DMS53 treated with DMSO at 0.1 percent for 48 hours (cell line): ENCODE data around the gene SARS1.
A peak's percentile ranks its signal among the peaks of the same experiment; 100 is the strongest.
"Not testable (repeated sequence)": the region's sequence is repeated elsewhere in the genome, so short reads cannot be mapped to it uniquely, and the experiment has no call there.

Experiments used
- DNase-seq: peaks from one replicate; lab custom pipeline; 2025; ENCODE audit not compliant: unreplicated experiment; lab: John Stamatoyannopoulos, UW

Gene SARS1, protein sequence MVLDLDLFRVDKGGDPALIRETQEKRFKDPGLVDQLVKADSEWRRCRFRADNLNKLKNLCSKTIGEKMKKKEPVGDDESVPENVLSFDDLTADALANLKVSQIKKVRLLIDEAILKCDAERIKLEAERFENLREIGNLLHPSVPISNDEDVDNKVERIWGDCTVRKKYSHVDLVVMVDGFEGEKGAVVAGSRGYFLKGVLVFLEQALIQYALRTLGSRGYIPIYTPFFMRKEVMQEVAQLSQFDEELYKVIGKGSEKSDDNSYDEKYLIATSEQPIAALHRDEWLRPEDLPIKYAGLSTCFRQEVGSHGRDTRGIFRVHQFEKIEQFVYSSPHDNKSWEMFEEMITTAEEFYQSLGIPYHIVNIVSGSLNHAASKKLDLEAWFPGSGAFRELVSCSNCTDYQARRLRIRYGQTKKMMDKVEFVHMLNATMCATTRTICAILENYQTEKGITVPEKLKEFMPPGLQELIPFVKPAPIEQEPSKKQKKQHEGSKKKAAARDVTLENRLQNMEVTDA

DNA sequence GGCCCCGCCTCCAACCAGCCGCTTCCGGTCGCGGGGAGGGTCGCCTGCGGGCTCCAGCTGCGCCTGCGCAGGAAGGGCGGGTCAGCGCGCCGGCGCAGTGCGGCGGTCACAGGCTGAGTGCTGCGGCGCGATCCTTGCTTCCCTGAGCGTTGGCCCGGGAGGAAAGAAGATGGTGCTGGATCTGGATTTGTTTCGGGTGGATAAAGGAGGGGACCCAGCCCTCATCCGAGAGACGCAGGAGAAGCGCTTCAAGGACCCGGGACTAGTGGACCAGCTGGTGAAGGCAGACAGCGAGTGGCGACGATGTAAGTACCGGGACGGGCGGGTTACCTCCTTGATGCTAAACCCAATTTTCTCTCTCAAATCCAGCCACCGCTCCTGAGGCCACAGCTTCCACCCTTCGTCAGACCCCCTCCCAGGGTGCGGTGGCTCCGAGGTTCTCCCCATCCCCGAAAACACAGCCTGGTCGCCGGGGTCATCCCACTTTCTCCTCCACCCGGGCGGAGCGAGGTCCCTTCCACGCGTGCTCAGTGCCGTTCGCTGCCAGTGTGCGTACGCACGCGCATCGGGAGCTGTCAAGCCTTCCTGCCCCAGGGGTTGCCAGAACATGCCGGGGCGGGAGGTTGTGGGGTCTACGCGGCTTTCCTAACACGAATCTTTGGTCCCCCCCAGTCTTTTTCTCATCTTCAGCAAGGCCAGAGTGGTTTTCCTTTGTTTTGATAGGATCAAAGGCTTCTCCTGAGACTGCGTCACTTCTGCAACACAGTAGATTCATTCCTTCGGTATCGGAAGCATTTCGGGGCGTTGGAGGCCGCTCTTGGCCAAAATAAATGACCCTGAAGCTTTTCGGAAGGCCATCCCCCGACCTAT, at the start of gene SARS1:
Gene SARS1, plus strand, starts transcription at position 95 of the 870 bp plus-strand sequence. Its CDS starts 75 bp downstream, at position 170.
- peak; percentile 77 for DNase-seq

DNA sequence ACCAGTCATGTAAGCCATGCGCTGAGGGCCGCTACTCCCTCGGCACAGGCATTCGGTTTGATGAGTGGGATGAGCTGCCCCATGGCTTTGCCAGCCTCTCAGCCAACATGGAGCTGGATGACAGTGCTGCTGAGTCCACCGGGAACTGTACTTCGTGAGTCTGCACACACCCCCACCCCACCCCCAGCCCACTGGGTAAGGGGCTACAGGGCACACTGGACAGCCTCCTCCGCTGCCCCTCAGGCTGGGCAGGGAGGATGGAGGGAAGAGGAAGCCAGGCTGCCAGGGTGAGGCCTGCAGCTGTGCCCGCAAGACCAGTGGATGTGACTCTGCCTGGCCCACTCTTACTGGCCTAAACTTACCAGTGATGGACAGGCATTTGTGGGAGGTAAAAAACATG, 49.2 kb upstream of the SARS1 start:
- DNase-seq = no peak

DNA sequence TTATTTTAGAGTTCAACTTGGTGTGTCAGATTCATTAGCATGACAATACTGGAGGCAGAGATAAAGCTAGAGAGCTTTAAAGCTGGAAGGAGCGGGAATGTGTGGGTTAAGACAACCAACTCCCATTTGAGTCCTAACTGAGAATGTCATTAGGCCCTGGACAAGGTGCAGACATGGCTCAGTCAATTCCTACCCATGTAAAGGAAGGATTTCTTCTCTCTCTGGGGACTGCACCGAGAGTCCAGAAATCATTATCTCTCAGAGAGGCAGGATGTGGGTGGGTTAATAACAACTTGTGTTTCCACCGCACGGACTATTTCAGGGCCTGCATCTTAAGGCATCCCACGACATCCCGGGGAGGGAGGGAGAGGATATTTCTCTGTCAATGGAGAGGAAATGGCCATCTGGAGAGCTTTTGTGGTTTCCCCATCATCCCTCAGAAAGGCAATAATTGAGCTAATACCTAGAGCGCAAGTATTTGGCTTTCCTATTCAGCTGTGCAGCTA, 46.7 kb upstream of the SARS1 start:
- DNase-seq = no peak

DNA sequence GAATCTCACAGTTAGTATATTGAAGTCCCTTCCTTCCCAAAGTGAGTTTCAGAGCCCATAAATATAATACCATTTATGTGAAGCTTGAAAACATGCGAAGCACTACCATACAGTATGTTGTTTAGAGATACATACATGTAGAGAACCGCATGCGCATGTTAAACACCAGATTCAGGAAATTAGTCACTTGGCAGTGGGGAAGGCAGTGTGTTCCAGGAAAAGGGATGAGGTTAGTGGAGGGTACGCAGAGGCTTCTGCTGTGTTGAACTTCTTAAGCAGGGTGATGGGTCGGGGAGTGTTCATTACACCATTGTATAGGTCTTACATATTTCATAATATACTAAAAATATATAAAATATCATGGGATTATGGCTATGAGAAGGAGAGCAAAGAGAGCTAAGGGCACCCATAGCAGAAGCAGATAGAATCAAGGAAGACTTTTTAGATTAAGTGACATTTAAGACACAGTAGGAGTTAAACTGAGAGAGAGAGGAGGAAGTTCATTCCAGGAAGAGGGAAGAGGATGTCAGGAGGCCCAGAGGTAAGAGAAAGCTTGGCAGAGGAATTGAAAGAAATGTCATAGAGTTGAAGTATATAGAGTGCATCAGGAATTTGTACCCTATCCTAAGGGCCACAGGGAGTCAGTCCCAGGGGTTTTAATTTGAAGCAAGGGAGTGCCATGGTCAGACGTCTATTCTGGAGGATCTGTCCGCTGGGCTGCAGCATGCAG, 43.5 kb upstream of the SARS1 start:
- no peak for DNase-seq

DNA sequence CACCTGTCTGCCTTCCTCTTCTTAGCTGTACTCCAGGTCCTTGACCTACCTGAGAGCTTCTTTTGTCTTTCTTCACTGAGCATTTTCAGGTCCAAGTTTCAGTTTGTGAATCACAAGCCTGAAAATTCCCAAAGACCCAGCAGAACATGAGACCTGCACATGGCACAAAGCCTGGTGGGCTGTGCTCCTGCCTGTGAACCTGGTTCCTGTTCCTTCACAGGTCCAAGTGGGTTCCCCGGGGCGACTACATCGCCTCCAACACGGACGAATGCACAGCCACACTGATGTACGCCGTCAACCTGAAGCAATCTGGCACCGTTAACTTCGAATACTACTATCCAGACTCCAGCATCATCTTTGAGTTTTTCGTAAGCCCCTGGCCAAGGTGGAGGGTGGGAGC, 42.1 kb upstream of the SARS1 start:
- DNase-seq = no peak

DNA sequence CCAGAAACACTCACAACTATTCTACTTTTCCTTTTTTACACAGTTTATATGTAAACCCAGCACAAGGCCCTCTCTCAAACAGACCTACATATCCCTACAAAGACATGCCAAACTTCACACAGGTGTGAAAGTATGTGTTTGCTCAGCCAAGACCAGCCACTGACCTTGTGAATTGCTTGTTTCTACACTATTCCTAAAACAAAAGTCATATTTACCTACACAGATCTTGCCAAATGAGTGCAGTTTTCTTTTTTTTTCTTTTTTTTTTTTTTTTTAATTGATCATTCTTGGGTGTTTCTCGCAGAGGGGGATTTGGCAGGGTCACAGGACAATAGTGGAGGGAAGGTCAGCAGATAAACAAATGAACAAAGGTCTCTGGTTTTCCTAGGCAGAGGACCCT, 37.4 kb upstream of the SARS1 start:
- not testable (repeated sequence) for DNase-seq

DNA sequence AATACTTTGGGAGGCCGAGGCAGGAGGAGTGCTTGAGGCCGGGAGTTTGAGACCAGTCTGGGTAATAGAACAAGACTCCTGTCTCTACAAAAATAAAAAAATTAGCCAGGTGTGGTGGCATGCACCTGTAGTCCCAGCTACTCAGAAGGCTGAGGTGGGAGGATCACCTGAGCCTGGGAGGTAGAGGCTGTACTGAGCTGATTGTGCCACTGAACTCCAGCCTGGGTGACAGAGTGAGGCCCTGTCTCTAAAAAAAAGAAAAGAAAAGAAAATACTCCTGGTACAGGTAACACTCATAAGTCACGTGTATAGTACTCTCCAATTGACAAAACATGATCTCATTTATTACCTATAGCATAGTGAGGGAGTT, 33.0 kb upstream of the SARS1 start:
- not testable (repeated sequence) for DNase-seq

DNA sequence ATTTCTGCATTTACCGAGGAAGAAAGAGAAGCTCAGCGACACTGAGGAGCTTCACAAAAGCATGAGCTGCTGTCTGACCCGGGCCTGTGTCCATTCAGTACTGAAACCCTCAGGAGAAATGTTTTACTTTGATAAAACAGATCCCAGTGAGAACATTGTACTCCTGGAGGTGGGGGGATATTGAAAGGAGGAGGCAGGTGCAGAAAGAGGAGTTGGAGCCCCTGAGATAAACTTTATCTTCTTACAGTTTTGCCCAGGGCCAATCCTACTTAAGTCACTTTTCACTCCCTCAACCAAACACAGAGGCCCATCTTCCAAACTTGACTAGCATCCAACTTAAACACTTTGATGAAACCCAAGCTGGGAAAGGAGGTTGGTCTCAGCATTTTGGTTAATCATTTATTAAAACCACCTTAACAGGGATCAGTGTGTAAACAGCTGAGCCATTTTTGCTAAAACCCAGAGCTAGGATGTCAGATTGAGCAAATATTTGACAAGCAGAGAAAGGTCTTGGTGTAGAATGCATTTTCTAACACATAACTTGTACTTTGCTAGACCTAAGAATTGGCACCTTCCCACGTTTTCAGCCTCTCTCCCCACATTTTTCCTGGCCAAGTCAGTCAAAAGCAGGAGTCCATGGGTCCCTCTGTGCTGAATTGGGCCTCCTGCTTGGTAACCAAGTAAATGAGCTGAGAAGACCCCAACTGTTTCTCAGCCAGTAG, 32.5 kb upstream of the SARS1 start:
- DNase-seq = peak; percentile 93

DNA sequence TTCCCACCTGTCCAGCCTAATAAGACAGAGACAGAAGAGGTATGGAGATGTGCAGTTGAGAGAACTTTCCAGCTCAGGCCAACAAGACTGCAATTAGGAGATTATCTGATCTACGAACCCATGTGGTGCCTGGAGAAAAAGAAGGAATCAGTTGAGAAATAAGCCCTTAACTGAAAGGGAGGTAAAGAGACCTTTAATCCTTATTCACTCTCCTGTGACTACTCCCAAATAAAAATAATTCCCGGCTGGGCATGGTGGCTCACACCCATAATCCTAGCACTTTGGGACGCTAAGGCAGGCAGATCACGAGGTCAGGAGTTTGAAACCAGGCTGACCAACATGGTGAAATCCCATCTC, 31.9 kb upstream of the SARS1 start:
- no peak for DNase-seq

DNA sequence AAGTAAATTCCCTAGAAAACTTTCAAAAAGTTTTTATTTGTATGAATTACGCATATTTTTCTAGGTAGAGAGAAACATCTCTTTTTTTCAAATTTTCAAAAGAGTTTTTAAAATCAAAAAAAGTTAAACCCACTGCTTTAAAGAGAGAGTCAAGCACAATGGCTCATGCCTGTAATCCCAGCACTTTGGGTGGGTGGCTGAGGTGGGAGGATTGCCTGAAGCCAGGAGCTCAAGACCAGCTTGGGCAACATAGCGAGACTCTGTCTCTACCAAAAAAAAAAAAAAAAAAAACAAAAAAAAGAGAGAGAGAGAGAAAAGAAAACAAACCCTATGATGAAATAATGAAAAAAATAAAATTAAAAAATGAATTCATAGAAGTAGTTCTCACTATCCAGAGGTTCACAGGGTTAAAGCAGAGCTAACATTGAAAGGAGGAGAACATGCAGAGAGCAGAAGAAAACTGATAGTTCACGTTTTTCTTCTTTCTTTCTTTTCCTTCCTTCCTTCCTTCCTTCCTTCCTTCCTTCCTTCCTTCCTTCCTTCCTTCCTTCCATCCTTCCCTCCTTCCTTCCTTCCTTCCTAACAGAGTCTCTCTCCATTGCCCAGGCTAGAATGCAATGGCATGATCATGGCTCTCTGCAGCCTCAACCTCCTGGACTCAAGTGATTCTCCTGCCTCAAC, 30.5 kb upstream of the SARS1 start:
- no peak for DNase-seq

DNA sequence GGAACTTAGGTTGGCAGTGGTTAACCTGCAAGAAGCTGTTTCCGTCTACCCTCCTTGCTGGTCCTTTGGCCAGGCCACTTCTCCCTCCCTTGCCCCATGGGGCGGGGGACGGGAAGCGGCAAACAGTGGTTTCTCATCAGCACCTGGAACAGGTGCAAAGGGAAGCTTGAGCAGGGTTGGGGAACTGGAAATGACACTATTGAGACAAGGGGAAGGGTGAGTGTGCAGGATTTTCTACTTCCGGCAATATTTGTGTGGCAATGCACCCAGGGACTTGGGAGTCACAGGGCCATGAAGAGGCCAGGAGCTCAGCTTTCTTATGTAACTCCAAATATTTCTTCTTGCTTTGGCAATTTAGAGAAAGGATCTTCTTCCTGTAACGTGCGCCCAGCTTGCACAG, 29.0 kb upstream of the SARS1 start:
- DNase-seq = peak; percentile 82

DNA sequence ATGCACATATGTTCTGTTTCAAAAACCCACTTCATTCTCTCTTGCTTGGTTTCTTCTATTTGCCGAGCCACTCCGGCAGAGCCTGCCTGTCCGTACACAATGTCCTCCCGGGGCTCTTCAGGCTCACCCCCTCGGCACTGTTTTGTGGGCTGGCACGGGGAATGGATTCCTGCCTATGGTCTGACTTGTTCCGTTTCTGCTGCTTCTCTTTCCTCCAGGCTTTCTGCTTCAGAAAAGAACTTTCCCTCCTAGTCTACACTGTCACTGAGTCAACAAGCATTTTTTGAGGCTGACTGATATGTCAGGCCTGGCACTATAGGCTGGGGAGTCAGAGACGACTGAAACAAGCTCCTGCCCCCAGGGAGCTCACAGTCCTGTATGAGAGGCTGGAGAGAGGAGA, 28.4 kb upstream of the SARS1 start:
- DNase-seq = peak; percentile 23

DNA sequence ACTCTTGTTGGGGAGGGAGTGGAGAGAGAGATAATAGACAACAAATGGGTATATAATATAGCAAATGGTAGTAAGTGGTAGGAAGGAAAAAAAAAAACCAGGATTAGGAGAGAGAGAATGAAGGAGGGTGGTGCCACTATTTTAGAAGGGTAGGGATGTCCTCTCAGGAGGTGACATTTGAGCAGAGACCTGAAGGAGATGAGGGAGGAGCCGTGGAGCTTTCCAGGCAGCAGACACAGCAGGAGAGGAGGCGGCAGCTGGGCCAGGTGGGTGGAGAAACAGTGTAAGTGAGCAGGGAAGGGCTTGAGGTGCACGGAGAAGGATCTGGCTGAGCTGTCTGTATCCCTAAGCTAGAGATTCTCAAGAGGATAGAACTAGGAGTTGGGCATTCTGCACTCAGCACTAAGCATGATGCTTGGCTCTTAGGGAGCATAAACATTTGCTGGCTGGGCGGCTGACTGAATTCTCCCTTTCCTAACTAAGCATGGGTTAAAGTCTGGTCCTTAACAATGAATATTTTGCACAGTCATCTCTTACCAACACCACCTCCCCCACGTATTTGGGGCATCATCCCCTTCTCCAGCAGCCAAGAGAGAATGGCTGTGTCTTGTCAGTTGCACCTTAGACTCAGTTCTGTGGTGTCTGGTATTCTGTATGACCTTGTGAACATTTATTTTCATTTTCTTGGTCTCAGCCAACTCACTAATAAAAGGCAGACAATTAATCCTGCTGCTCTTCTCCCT, 27.6 kb upstream of the SARS1 start:
- peak; percentile 82 for DNase-seq

DNA sequence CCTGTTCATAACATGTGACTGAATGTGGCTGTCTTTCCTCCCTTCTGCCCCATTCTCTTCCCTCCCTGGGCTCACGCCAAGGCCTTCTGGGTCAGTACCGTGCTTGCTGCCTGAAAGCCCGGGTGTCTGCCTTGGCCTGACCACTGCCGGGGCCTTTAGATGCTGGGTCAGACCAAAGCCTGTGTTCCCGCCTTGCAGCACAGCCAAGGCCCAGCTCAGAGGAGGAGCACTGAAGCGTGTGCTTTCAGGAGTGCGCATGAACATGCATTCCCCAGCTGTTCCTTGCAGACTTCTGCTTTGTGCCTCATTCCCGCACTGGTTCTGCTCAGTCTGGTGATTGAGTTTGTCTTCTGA, 27.0 kb upstream of the SARS1 start:
- DNase-seq = no peak

DNA sequence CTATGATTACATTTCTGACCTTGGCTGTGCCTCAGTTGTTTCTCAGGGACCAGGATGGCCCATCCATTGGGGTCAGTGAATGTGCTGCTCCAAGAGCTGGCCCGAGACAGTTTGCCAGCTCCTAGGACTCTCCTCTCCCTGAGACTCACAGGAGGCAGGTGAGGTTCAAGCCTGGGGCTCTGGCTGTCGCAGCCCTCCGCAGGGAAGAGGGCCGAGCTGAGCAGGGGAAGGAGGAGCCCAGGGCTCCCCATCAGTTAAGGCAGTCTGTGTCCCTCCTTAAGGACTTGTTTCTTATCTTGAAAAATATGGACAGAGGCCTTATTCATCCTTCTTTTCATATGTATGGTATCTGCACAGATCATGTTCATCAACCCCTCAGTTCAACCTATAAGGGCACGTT, 26.6 kb upstream of the SARS1 start:
- DNase-seq = no peak

DNA sequence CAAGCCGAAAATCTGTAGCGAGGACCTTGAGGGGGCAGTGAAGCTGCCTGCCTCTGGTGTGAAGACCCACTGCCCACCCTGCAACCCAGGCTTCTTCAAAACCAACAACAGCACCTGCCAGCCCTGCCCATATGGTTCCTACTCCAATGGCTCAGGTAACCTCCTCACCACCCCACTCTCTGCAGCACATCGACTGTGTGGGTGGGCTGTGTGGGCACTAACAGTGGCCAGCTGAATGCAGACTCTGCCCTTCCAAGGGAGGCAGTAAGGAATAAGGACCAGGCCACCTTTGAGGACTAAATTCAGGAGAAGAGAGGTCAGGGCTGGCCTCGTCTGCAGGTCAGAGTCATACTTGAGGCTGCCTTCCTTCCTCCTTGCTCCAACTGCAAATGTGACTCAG, 25.5 kb upstream of the SARS1 start:
- no peak for DNase-seq

DNA sequence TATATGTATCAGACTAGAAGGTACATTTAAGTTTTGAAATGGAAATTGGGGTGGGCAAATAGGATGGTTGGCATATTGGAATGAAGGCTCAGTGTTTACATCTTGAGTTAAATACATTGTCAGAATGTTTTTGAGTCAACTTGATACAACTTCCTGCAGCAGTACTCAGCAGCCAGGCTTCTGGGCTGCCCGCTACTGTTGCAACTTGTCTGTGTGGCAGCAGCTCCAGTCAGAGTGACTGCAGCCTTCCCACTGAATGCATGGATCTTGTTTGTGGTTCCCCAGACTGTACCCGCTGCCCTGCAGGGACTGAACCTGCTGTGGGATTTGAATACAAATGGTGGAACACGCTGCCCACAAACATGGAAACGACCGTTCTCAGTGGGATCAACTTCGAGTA, 24.9 kb upstream of the SARS1 start:
- no peak for DNase-seq

DNA sequence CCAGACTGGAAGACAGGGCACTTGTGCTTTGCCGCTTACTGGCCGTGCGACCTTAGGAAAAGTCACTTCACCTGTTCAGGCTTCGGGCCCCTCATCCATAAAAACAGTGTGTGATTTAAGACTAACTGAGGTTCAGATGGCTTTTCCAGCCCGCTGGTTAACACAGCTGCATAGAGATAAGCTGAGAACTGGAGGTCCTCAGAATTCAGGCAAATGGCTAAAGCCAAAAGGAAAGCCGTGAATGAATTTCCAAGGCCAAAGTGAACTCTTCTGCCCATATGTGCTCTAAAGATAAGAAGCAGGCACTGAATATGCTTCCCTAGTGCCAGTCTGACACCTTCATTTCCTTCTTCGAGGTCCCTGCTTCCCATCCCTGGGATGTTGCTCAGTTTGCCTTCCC, 23.5 kb upstream of the SARS1 start:
- no peak for DNase-seq

DNA sequence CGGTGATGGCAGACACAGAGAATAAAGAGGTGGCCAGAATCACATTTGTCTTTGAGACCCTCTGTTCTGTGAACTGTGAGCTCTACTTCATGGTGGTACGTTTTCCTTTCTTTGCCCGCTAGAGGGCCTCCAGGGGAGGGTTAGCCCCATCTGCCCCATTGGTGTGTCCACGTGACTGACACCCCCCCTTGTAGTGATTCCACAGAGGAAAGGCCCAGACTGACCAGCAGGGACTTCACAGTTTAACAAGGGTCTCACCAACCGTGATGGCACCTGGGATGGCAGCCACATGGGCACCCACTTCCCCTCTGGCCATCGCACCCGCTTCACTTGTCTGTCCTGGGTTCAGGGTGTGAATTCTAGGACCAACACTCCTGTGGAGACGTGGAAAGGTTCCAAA, 22.3 kb upstream of the SARS1 start:
- DNase-seq = no peak
